ENCODE measurements around the gene PNLIPRP1. TPM values are rescaled to one million over a fixed set of nuclear protein-coding genes. Genes with fewer than 3 reads are reported as not detected.

The PNLIPRP1 gene
- polyA plus RNA-seq, 1 experiment: not detected

DNA sequence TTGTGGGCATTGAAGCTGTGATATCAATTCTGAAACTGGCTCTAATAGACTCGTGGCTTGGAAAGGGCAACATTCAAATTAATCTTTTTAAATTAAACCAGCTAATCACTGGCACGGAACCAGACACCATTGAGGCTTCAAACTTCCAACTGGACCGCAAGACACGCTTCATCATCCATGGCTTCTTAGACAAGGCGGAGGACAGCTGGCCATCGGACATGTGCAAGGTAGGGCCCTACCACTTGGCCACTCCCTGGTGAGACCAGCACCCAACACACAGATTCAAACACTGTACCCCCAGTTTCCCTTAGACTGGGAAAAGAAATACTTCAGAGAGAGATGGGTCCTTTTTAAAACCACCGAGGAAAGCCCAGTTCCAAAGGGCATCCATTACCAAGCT, 35.1 kb downstream of the PNLIPRP1 start:
- no peak for DNase-seq (ENCODE audit: low read depth)
- CTCF ChIA-PET: no interaction called here
- TF ChIP-seq, protein P1, sequence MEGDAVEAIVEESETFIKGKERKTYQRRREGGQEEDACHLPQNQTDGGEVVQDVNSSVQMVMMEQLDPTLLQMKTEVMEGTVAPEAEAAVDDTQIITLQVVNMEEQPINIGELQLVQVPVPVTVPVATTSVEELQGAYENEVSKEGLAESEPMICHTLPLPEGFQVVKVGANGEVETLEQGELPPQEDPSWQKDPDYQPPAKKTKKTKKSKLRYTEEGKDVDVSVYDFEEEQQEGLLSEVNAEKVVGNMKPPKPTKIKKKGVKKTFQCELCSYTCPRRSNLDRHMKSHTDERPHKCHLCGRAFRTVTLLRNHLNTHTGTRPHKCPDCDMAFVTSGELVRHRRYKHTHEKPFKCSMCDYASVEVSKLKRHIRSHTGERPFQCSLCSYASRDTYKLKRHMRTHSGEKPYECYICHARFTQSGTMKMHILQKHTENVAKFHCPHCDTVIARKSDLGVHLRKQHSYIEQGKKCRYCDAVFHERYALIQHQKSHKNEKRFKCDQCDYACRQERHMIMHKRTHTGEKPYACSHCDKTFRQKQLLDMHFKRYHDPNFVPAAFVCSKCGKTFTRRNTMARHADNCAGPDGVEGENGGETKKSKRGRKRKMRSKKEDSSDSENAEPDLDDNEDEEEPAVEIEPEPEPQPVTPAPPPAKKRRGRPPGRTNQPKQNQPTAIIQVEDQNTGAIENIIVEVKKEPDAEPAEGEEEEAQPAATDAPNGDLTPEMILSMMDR (IDR thresholded peaks at IDR 0.05; ENCODE audit: insufficient read depth, low read depth, low read length): no peak

DNA sequence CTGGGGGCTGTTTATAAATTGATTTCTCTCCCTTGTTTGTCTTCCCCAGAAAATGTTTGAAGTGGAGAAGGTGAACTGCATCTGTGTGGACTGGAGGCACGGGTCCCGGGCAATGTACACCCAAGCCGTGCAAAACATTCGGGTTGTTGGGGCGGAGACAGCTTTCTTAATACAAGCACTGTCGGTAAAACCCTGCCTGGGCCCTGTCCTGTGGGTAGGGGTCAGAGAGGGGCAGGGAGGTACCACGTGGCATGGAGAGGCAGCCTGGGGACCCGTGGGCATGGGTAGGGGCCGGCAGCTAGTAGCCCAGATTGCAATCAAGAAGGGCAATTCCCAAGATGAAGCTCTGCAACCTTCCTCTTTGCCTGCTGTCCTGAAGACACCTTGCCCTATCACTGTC, 36.1 kb downstream of the PNLIPRP1 start:
- POLR2A ChIA-PET: no interaction called here
- CTCF ChIA-PET: interaction anchor here (2.7 kb wide), 1 partner anchor 161 kb away, joined by 28 read pairs; no protein-coding TSS in a partner anchor

More for the DNA sequence above, 35.1 kb downstream of the PNLIPRP1 start:
- POLR2A ChIA-PET: no interaction called here
- no peak overlapping the region for H3K4me3 ChIP-seq (ENCODE audit: low read depth, low read length)
- no peaks in the 10 kb centered on the region for H3K36me3 ChIP-seq (ENCODE audit: control insufficient read depth, insufficient read depth, low read length)
- H3K27me3 ChIP-seq (ENCODE audit: control insufficient read depth, insufficient read depth, low read length): 0 out of 2 replicates have a peak, but pooled peaks cover 2% of the 10 kb centered on the region

DNA sequence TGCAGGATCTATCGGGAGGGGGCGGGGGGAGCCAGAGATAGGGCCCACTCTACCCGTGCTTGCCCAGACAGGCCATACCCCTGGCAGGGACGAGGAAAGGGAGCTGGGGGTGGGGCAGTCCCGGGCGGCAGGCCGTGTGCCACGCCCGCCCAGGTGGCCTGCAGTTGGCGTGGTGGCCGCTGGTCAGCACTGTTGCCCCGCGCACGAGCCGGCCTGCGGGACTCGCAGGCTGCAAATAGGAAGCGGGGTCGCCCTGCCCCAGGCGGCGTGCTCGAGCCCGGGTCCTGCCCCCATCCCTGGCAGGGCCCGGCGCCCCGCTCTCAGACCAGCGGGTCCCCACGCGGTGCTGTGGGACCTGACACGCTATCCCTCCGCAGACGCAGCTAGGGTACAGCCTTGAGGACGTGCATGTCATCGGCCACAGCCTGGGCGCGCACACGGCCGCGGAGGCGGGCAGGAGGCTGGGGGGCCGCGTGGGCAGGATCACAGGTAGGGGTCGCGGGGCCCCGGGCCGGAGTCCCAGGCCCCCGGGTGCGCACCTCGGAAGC, 36.7 kb downstream of the PNLIPRP1 start:
- H3K36me3 ChIP-seq (ENCODE audit: control insufficient read depth, insufficient read depth, low read length): no peaks in the 10 kb centered on the region
- CTCF ChIA-PET: interaction anchor here (0.6 to 2.7 kb wide), 4 partner anchors 11 to 169 kb away, joined by 3 to 28 read pairs (median 4); no protein-coding TSS in a partner anchor
- H3K4me3 ChIP-seq (ENCODE audit: low read depth, low read length): no peak overlapping the region
- TF ChIP-seq, protein P1 (IDR thresholded peaks at IDR 0.05; ENCODE audit: insufficient read depth, low read depth, low read length): peak; percentile 38
- DNase-seq (ENCODE audit: low read depth): no peak
- POLR2A ChIA-PET: no interaction called here
- H3K27me3 ChIP-seq (ENCODE audit: control insufficient read depth, insufficient read depth, low read length): 0 out of 2 replicates have a peak, but pooled peaks cover 2% of the 10 kb centered on the region

More for the DNA sequence above, 36.1 kb downstream of the PNLIPRP1 start:
- DNase-seq (ENCODE audit: low read depth): no peak
- Histone ChIP-seq H3K27me3 (ENCODE audit: control insufficient read depth, insufficient read depth, low read length) (0 out of 2 replicates have a peak, but pooled peaks cover 2% of the 10 kb centered on the region), H3K4me3 (ENCODE audit: low read depth, low read length) (no peak overlapping the region), H3K36me3 (ENCODE audit: control insufficient read depth, insufficient read depth, low read length) (no peaks in the 10 kb centered on the region)
- TF ChIP-seq, protein P1 (IDR thresholded peaks at IDR 0.05; ENCODE audit: insufficient read depth, low read depth, low read length): no peak

DNA sequence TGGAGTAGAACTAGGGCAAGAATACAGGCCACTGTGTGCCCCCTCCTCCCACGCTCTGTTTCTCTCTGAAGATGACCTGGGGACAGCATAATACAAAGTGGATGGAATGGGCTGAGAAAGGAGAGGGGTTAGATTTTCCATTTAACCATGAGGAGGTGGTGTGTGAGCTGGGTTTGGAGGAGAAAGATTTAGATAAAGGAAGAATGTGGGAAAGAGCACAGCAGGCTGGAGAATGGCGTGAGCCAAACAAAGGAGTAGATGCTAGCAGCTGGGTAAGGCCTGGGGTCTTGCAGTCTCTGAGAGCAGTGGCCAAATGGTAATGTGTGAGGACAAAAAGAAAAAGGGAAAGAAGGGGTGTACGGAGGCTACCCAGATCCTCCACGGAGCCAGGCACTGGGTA, 38.6 kb downstream of the PNLIPRP1 start:
- DNase-seq (ENCODE audit: low read depth): no peak
- TF ChIP-seq, protein P1 (IDR thresholded peaks at IDR 0.05; ENCODE audit: insufficient read depth, low read depth, low read length): no peak
- POLR2A ChIA-PET: no interaction called here
- H3K4me3 ChIP-seq (ENCODE audit: low read depth, low read length): no peak overlapping the region
- CTCF ChIA-PET: interaction anchor here (1.0 kb wide), 1 partner anchor 53 kb away, joined by 3 read pairs; no protein-coding TSS in a partner anchor
- no peaks in the 10 kb centered on the region for H3K36me3 ChIP-seq (ENCODE audit: control insufficient read depth, insufficient read depth, low read length)
- H3K27me3 ChIP-seq (ENCODE audit: control insufficient read depth, insufficient read depth, low read length): 0 out of 2 replicates have a peak, but pooled peaks cover 2% of the 10 kb centered on the region

DNA sequence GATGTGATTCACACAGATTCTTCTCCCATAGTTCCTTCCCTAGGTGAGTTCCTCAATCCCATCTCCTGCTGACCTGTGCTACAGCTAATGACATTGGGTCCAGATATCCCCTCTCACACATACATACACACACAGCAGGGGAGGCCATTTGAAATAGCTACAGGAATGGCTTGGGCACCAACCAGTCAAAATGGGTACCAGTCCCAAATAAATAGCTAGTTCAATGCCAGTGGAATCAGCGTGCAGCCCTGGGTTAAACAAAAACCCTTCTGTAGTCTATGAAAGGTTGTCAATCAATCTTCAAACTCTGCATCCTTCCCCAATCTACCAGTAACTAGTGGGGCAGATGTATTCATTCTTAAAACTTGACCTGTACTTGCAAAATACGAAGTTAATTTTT, 39.3 kb downstream of the PNLIPRP1 start:
- no peak for DNase-seq (ENCODE audit: low read depth)
- ChIA-PET CTCF (interaction anchor here (0.8 to 1.2 kb wide), 2 partner anchors 12 to 52 kb away, joined by 3 to 5 read pairs; no protein-coding TSS in a partner anchor), POLR2A (no interaction called here)
- H3K4me3 ChIP-seq (ENCODE audit: low read depth, low read length): no peak overlapping the region
- TF ChIP-seq, protein P1 (IDR thresholded peaks at IDR 0.05; ENCODE audit: insufficient read depth, low read depth, low read length): no peak
- no peaks in the 10 kb centered on the region for H3K36me3 ChIP-seq (ENCODE audit: control insufficient read depth, insufficient read depth, low read length)
- H3K27me3 ChIP-seq (ENCODE audit: control insufficient read depth, insufficient read depth, low read length): 0 out of 2 replicates have a peak, but pooled peaks cover 2% of the 10 kb centered on the region

Data from BJ (cell line).